K562 (cell line): Measurements from ENCODE around the gene C4orf50. TPM values are rescaled to one million over a fixed set of nuclear protein-coding genes. Genes with fewer than 3 reads are reported as not detected.

Experiments used
- ATAC-seq: fragments of 200-7000 bp; cut with Tn5 transposase; 3 replicates; pipeline ENCODE4 v1.9.1; 2020; ENCODE audit warnings: moderate library complexity
- BruUV-seq: library from RNA; stranded (reverse); fragments of 400-500 nt; replicated peaks from 2 replicates; lab custom pipeline; 2021; lab: Mats Ljungman, UMichigan
- CTCF ChIA-PET: fragments of 300-600 bp; formaldehyde crosslinking; extraction: SDS; loops from one replicate; lab custom pipeline; 2021; ENCODE audit warnings: low intra/inter-chr PET ratio; lab: Yijun Ruan, JAX
- POLR2A ChIA-PET: fragments of 300-600, 350-650 bp; sonication (Branson Sonifier 250); formaldehyde crosslinking; extraction: SDS; loops from one replicate; lab custom pipeline; 2021; ENCODE audit warnings: antibody characterized with exemption, inconsistent platforms; lab: Yijun Ruan, JAX
- DNase-seq, 4 experiments: peaks; one replicate each; pipeline versions ENCODE4 v3.0.0 to v3.0.0-alpha.2; 2011 to 2018; ENCODE audit warnings: low spot score in 3 of 4, mixed read lengths in 3 of 4; ENCODE audit errors: extremely low read depth in 1 of 4
- FAIRE-seq: peaks from 2 replicates; lab custom pipeline; 2011; peaks lifted over from hg19 to GRCh38; lab: Jason Lieb, UNC
- H2AFZ ChIP-seq: 2 replicates; pipeline ENCODE4 v1.6.0; 2011; ENCODE audit warnings: low read depth, low read length, control low read depth, inconsistent platforms
- H3K27ac ChIP-seq: fragments of 200-600 bp; 3 replicates; pipeline ENCODE4 v1.8.0; 2011; ENCODE audit warnings: low read depth, mild to moderate bottlenecking, control low read depth, inconsistent platforms, low read length, moderate library complexity, mixed read lengths; ENCODE audit errors: extremely low read depth
- H3K27me3 ChIP-seq, 2 experiments: fragments of 300-600 bp in 1 of 2; 2 replicates in 1 of 2; 3 replicates in 1 of 2; pipeline versions ENCODE4 v1.6.0 to v1.8.0; 2011; ENCODE audit warnings: inconsistent platforms in 2 of 2, low read length in 2 of 2, mild to moderate bottlenecking in 1 of 2, mixed read lengths in 1 of 2, moderate library complexity in 1 of 2; ENCODE audit not compliant: control insufficient read depth in 2 of 2, insufficient read depth in 2 of 2
- H3K36me3 ChIP-seq: fragments of 300-600 bp; 3 replicates; pipeline ENCODE4 v1.8.0; 2011; ENCODE audit warnings: mild to moderate bottlenecking, low read length, inconsistent platforms; ENCODE audit not compliant: control insufficient read depth, insufficient read depth
- H3K4me1 ChIP-seq, 2 experiments: fragments of 200-600 bp in 1 of 2; replicated peaks in 1 of 2; 2 replicates in 1 of 2; 3 replicates in 1 of 2; pipeline versions ENCODE4 v1.5.1 to v1.8.0; 2011; ENCODE audit warnings: inconsistent platforms in 2 of 2, low read length in 2 of 2, mild to moderate bottlenecking in 1 of 2, mixed read lengths in 1 of 2, moderate library complexity in 1 of 2; ENCODE audit not compliant: control insufficient read depth in 2 of 2, insufficient read depth in 2 of 2
- H3K4me2 ChIP-seq: 2 replicates; pipeline ENCODE4 v1.6.1; 2011; ENCODE audit warnings: low read length, control low read depth, inconsistent platforms, mixed read lengths; ENCODE audit not compliant: insufficient read depth
- H3K4me3 ChIP-seq: fragments of 200-600 bp; sonication (generic), shearing (Covaris generic); 2 replicates; pipeline ENCODE4 v1.5.1; 2016; ENCODE audit warnings: control low read depth, inconsistent platforms
- H3K79me2 ChIP-seq: fragments of 200-600 bp; 3 replicates; pipeline ENCODE4 v1.8.0; 2011; ENCODE audit warnings: low read length, inconsistent platforms; ENCODE audit not compliant: control insufficient read depth, insufficient read depth
- H3K9ac ChIP-seq, 2 experiments: 2 replicates each; pipeline versions ENCODE4 v1.6.0 to v1.6.1; 2011; ENCODE audit warnings: low read depth in 2 of 2, low read length in 2 of 2, control low read depth in 1 of 2, inconsistent platforms in 1 of 2, mild to moderate bottlenecking in 1 of 2, mixed read lengths in 1 of 2; ENCODE audit not compliant: insufficient read depth in 1 of 2
- H3K9me1 ChIP-seq: one replicate; pipeline ENCODE4 v1.6.0; 2011; ENCODE audit warnings: inconsistent platforms, mild to moderate bottlenecking, low read length, moderate library complexity; ENCODE audit not compliant: control insufficient read depth, insufficient read depth
- H3K9me3 ChIP-seq: replicated peaks from 2 replicates; pipeline ENCODE4 v1.5.1; 2011; ENCODE audit warnings: low read depth, low read length, inconsistent platforms; ENCODE audit not compliant: control insufficient read depth, insufficient read depth
- H4K20me1 ChIP-seq: replicated peaks from 2 replicates; pipeline ENCODE4 v1.6.1; 2011; ENCODE audit warnings: low read length, inconsistent platforms, mixed read lengths; ENCODE audit not compliant: control insufficient read depth, insufficient read depth
- BACH1 ChIP-seq: fragments of 200-800 bp; sonication (Bioruptor generic); IDR thresholded peaks from 2 replicates; pipeline ENCODE4 v1.6.1; 2016; ENCODE audit warnings: missing genetic modification characterization, missing compliant biosample characterization
- GTF2E2 ChIP-seq: fragments of 200-800 bp; sonication (Bioruptor generic); IDR thresholded peaks from 2 replicates; pipeline ENCODE4 v1.6.1; 2016; ENCODE audit warnings: missing genetic modification characterization, missing compliant biosample characterization
- HDGF ChIP-seq: fragments of 450-650 bp; IDR thresholded peaks from 2 replicates; pipeline ENCODE4 v1.6.1; 2016
- IFI16 ChIP-seq: fragments of 250-450 bp; sonication (Bioruptor Pico); IDR thresholded peaks from 2 replicates; pipeline ENCODE4 v2.1.2; 2022; ENCODE audit warnings: mild to moderate bottlenecking, inconsistent platforms
- KHSRP ChIP-seq: fragments of 450-650 bp; IDR thresholded peaks from 2 replicates; pipeline ENCODE4 v1.6.1; 2017
- MED1 ChIP-seq: sonication (generic); formaldehyde crosslinking; IDR thresholded peaks from 2 replicates; pipeline ENCODE4 v1.8.1; 2023; ENCODE audit warnings: missing genetic modification reagents, borderline replicate concordance
- POU5F1 ChIP-seq: fragments of 150-350 bp; IDR thresholded peaks from 2 replicates; pipeline ENCODE4 v1.6.1; 2014; ENCODE audit warnings: borderline replicate concordance, low read length, low read depth, mild to moderate bottlenecking; ENCODE audit not compliant: partially characterized antibody
- PPARD ChIP-seq: fragments of 250-450 bp; sonication (Bioruptor Pico); IDR thresholded peaks from 2 replicates; pipeline ENCODE4 v1.8.0; 2022; ENCODE audit warnings: inconsistent platforms, mild to moderate bottlenecking, moderate library complexity
- PTRF ChIP-seq: fragments of 450-650 bp; IDR thresholded peaks from 2 replicates; pipeline ENCODE4 v1.6.1; 2016; ENCODE audit warnings: mild to moderate bottlenecking, missing genetic modification characterization, missing compliant biosample characterization
- RUNX1 ChIP-seq: sonication (generic); IDR thresholded peaks from 2 replicates; pipeline ENCODE4 v1.6.1; 2016; ENCODE audit warnings: antibody characterized with exemption, low read depth
- SMAD4 ChIP-seq: fragments of 250-450 bp; sonication (Bioruptor Pico); conservative IDR thresholded peaks from 2 replicates; pipeline ENCODE4 v1.8.0; 2021; ENCODE audit warnings: inconsistent platforms, mild to moderate bottlenecking, moderate library complexity
- SMC3 ChIP-seq: conservative IDR thresholded peaks from 2 replicates; pipeline ENCODE4 v1.6.1; 2011; ENCODE audit warnings: low read depth, low read length, improper control_type of control experiment; ENCODE audit not compliant: insufficient read depth
- SOX6 ChIP-seq: fragments of 450-650 bp; IDR thresholded peaks from 2 replicates; pipeline ENCODE4 v1.6.1; 2014; ENCODE audit warnings: mild to moderate bottlenecking
- TCF7 ChIP-seq: sonication (generic); IDR thresholded peaks from 2 replicates; pipeline ENCODE4 v1.6.1; 2016; ENCODE audit warnings: antibody characterized with exemption, borderline replicate concordance
- U2AF2 ChIP-seq: fragments of 200-400 bp; formaldehyde crosslinking; optimal IDR thresholded peaks from 2 replicates; pipeline ENCODE3; 2017; ENCODE audit warnings: low read depth, mild to moderate bottlenecking, low read length
- XRCC4 ChIP-seq: IDR thresholded peaks from one replicate; pipeline ENCODE4 v1.6.1; 2011; ENCODE audit not compliant: insufficient read depth, insufficient read length; ENCODE audit errors: extremely low read depth
- ZEB2 ChIP-seq: fragments of 450-650 bp; IDR thresholded peaks from 2 replicates; pipeline ENCODE4 v1.6.1; 2016
- ZNF224 ChIP-seq: sonication (generic); formaldehyde crosslinking; IDR thresholded peaks from 2 replicates; pipeline ENCODE4 v1.8.0; 2022; ENCODE audit warnings: mild to moderate bottlenecking, missing genetic modification reagents
- WGBS: fragments of 100-300 bp; shearing (Covaris generic); methylation state at CpG from one replicate; pipeline ENCODE4 v1.1.6; 2016; ENCODE audit warnings: low coverage, mixed read lengths; ENCODE audit not compliant: insufficient coverage; ENCODE audit errors: missing lambda C conversion rate; 5-methylcytosine and 5-hydroxymethylcytosine counted together
- in situ Hi-C: fragments of 300-500 bp; cut with MboI; formaldehyde crosslinking; loops from 4 replicates; pipeline ENCODE4 v1.15.0; 2018; ENCODE audit warnings: inconsistent platforms, mixed read lengths
- intact Hi-C: fragments of 100-400 bp; cut with micrococcal nuclease; formaldehyde crosslinking; loops from 2 replicates; pipeline ENCODE4 v1.14.2; 2022
- polyA plus RNA-seq, 8 experiments: library from polyadenylated mRNA; depleted of rRNA in 4 of 8; stranded (reverse) in 5 of 8; unstranded in 3 of 8; fragments of >200 nt; fragmentation: Nextera tagmentation in 2 of 8; fragmentation: Illumina TruSeq in 1 of 8; extraction: Ambion mirVana in 2 of 8; extraction: Trizol in 1 of 8; gene quantifications; 2 replicates each; pipeline versions ENCODE4 v1.2.1 to v1.2.3, GENCODE V29; 2011 to 2014; ENCODE audit warnings: inconsistent platforms in 1 of 8, missing spikeins in 1 of 8
- total RNA-seq, 7 experiments: library from RNA; depleted of rRNA in 6 of 7; stranded (reverse); fragments of >200 nt in 6 of 7; fragmentation: Illumina TruSeq in 2 of 7; extraction: Trizol in 2 of 7; gene quantifications; 2 replicates each; pipeline versions ENCODE4 v1.2.1 to v1.2.3, GENCODE V29; 2011 to 2021; ENCODE audit warnings: low replicate concordance in 1 of 7
- TF ChIP-seq, protein P1 (sequence below): fragments of 250-450 bp; sonication (Bioruptor Pico); IDR thresholded peaks from 2 replicates; pipeline ENCODE4 v1.9.0; 2021; ENCODE audit warnings: mild to moderate bottlenecking, inconsistent platforms
- TF ChIP-seq, protein P2 (sequence below): sonication (generic); formaldehyde crosslinking; IDR thresholded peaks from 2 replicates; pipeline ENCODE4 v1.8.1; 2023; ENCODE audit warnings: mild to moderate bottlenecking, missing genetic modification reagents

Gene C4orf50
- total and polyA plus RNA-seq, 9 of the 15 experiments (the other 6 are each of a cell fraction or from before 2014, with no cell fraction given), result not detected

DNA sequence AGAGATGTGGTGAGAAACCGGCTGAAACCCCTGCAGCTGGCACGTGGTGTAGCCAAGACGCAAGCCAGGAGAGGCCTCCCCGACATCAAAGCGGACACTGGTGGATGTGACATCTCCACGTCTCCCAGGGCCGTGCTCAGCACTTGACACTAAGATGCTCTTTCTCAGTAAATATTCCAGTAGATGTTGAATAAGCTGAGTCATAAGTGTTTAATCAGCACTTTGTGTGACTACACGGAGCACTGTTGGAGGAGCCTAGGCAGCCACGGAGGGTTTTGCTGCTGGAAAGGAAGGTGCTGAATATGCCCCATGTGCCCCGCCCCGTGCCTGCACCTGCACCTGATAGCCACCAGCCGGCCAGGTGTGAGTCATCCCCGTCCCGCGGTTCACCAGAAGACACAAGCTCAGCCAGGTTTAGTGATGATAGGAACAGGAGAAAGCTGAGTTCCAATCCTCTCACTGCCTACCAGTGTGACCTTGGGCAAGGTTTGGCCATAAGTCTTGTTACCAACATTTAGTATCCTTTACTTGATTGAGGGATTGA, 29.0 kb upstream of the C4orf50 start (continued):
- TF ChIP-seq, protein P1, sequence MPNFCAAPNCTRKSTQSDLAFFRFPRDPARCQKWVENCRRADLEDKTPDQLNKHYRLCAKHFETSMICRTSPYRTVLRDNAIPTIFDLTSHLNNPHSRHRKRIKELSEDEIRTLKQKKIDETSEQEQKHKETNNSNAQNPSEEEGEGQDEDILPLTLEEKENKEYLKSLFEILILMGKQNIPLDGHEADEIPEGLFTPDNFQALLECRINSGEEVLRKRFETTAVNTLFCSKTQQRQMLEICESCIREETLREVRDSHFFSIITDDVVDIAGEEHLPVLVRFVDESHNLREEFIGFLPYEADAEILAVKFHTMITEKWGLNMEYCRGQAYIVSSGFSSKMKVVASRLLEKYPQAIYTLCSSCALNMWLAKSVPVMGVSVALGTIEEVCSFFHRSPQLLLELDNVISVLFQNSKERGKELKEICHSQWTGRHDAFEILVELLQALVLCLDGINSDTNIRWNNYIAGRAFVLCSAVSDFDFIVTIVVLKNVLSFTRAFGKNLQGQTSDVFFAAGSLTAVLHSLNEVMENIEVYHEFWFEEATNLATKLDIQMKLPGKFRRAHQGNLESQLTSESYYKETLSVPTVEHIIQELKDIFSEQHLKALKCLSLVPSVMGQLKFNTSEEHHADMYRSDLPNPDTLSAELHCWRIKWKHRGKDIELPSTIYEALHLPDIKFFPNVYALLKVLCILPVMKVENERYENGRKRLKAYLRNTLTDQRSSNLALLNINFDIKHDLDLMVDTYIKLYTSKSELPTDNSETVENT, result no peak
- no peak for TF ChIP-seq SMAD4 (CRISPR knock-in tag)
- TF ChIP-seq SOX6, result no peak

DNA sequence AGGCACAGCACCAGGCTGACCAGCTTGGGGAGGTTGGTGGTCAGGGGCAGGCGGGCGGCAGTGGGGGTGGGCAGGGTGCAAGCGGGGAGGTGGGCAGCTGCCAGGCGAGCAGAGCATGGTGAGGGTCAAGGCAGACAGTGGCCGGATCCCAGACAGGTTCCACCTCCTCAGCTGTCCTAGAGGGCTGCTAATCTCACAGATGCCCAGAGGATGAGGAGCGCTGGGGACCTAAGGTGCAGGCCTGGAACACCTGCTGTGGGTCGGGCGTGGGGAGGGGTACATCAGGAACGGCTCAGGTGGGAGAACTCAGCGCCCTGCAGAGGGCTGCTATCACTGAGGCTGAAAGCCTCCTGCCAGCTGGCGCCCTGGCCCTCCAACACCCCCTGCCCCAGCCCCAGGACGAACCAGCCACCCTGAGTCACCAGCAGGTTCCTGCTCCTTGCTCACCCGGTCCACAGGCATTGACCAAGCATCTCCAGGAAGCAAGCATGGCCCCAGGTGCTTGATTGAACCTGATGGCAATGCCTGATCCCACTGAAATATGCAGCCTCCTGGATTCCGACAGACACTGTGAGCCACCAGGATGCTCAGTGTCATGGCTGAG, 28.4 kb upstream of the C4orf50 start:
- DNase-seq (no peak), ATAC-seq (no peak), FAIRE-seq (no peak)
- Histone ChIP-seq H3K79me2 (no peaks in the 10 kb centered on the region), H3K9me1 (no peaks in the 10 kb centered on the region), H4K20me1 (0 out of 2 replicates have a peak, but pooled peaks cover 1% of the 10 kb centered on the region), H3K27ac (no peak overlapping the region), H3K4me3 (no peak overlapping the region), H3K27me3 (peaks cover 12 to 56% of the 10 kb centered on the region in 2 experiments), H3K4me1 (no peaks in the 10 kb centered on the region), H3K9ac (no peak overlapping the region), H3K9me3 (no peaks in the 10 kb centered on the region), H3K4me2 (no peak overlapping the region), H2AFZ (no peak overlapping the region), H3K36me3 (no peaks in the 10 kb centered on the region)
- BruUV-seq, result no TSS peak
- 3% methylated on average over 9 of the region's 14 CpGs for WGBS
- intact Hi-C loops, result no loop called here
- in situ Hi-C loops, result no loop called here
- ChIA-PET POLR2A (interaction anchor here (0.5 to 0.7 kb wide), 2 partner anchors 33 to 61 kb away, joined by 3 read pairs; no protein-coding TSS in a partner anchor), CTCF (no interaction called here)
- no peak for TF ChIP-seq IFI16
- no peak for TF ChIP-seq ZEB2
- no peak for TF ChIP-seq ZNF224
- TF ChIP-seq KHSRP, result no peak
- no peak for TF ChIP-seq MED1 (CRISPR knock-in tag)
- TF ChIP-seq RUNX1, result no peak
- TF ChIP-seq TCF7, result no peak
- no peak for TF ChIP-seq GTF2E2
- no peak for TF ChIP-seq PTRF
- TF ChIP-seq POU5F1, result no peak
- no peak for TF ChIP-seq HDGF
- TF ChIP-seq, protein P2, sequence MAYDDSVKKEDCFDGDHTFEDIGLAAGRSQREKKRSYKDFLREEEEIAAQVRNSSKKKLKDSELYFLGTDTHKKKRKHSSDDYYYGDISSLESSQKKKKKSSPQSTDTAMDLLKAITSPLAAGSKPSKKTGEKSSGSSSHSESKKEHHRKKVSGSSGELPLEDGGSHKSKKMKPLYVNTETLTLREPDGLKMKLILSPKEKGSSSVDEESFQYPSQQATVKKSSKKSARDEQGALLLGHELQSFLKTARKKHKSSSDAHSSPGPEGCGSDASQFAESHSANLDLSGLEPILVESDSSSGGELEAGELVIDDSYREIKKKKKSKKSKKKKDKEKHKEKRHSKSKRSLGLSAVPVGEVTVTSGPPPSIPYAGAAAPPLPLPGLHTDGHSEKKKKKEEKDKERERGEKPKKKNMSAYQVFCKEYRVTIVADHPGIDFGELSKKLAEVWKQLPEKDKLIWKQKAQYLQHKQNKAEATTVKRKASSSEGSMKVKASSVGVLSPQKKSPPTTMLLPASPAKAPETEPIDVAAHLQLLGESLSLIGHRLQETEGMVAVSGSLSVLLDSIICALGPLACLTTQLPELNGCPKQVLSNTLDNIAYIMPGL (CRISPR knock-in tag), result no peak
- TF ChIP-seq XRCC4, result no peak
- TF ChIP-seq SMC3, result no peak
- TF ChIP-seq BACH1 (tag), result no peak
- TF ChIP-seq PPARD, result no peak
- no peak for TF ChIP-seq U2AF2
